NCI-H2029 treated with DMSO at 0.1 percent for 48 hours (cell line): ENCODE data around the gene CEP78.
A peak's percentile ranks its signal among the peaks of the same experiment; 100 is the strongest.
"Not testable (repeated sequence)": the region's sequence is repeated elsewhere in the genome, so short reads cannot be mapped to it uniquely, and the experiment has no call there.

Experiments used
- DNase-seq: peaks from one replicate; lab custom pipeline; 2025; lab: John Stamatoyannopoulos, UW

The CEP78 gene

GRCh38 chr9:78235762-78236550 lies at the start of gene CEP78:
Gene CEP78 (plus strand): TSS chr9:78236075. CDS start chr9:78236351, 276 bp downstream.
- peak; percentile 60 for DNase-seq

DNA sequence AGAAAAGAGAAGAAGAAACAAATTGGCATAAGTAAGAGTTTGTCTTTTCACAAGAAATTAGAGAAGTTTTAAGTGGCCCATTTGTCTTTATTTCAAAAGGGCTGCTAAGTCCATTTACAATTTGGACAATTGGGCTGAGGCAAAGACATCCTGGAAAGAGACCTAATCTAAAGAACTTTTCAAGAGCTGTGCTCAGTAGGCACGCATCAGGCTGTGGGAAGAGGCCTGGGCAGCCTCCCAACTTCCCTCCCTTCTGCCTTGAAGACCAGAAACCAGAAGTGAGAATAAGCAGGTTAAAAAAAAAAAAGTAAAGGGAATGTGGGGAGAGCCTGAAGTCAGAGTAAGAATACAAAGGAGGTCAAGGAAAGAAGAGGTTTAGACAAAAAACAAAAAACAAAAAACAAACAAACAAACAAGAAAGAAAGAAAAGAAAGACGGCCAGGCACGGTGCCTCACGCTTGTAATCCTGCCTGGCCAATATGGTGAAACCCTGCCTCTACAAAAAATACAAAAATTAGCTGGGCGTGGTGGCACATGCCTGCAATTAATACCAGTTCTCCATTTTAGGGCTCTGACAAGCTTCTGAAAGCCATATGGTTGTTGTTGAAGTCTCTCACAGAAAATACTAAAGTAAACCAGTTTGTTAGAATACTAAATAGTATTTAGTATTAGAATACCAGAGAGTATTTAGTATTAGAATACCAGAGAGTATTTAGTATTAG lies 48.0 kb upstream of the CEP78 start:
- no peak for DNase-seq

GRCh38 chr9:78188594-78188993 lies 47.3 kb upstream of the CEP78 start:
- no peak for DNase-seq

GRCh38 chr9:78189001-78189400 lies 46.9 kb upstream of the CEP78 start:
- no peak for DNase-seq

DNA sequence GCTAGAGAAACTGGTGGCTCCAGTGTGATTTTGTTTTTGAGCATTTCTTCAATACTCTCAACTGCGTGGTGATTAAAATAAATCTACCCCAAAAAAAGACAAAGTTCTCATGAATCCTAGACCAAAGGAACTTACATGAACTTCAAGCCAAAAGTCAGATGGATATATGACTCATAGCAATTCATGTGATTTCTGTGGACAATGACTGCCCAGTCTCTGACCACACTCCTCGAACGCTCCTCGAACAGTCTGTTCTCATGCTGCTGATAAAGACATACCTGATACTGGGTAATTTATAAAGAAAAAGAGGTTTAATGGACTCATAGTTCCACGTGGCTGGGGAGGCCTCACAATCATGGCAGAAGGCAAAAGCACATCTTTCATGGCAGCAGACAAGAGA lies 46.4 kb upstream of the CEP78 start:
- no peak for DNase-seq

GRCh38 chr9:78191931-78192330 lies 43.9 kb upstream of the CEP78 start:
- DNase-seq, result no peak

- DNase-seq, result no peak
Observed at GRCh38 chr9:78196258-78196657, 39.6 kb upstream of the CEP78 start.

DNA sequence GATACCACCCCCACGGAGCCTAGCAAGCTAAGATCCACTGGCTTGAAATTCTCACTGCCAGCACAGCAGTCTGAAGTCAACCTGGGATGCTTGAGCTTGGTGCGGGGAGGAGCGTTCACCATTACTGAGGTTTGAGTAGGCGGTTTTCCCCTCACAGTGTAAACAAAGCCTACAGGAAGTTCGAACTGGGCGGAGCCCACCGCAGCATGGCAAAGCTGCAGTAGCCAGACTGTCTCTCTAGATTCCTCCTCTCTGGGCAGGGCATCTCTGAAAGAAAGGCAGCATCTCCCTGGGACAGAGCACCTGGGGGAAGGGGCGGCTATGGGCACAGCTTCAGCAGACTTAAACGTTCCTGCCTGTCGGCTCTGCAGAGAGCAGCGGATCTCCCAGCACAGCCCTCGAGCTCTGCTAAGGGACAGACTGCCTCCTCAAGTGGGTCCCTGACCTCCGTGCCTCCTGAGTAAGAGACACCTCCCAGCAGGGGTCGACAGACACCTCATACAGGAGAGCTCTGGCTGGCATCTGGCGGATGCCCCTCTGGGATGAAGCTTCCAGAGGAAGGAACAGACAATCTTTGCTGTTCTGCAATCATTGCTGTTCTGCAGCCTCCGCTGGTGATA lies 34.6 kb upstream of the CEP78 start:
- not testable (repeated sequence) for DNase-seq

DNA sequence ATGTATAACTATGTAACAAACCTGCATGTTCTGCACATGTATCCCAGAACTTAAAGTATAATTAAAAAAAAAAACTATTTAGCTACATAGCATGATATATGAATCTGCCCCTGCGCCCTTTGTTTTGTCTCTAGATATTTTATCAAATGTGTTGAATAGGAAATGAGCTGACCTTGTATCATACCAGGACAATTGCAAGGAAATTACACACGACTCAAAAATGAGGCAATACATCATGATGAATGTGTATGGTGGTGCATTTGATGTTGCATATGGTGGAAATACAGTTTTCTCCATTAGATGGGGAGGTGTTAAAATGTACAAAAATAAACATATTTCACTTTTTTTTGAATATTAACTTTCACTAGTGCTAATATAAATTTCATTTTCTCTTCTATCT lies 28.6 kb upstream of the CEP78 start:
- no peak for DNase-seq

- no peak for DNase-seq
Observed at GRCh38 chr9:78207901-78208300, 28.0 kb upstream of the CEP78 start.

- no peak for DNase-seq
Observed at GRCh38 chr9:78209127-78209526, 26.7 kb upstream of the CEP78 start.

DNA sequence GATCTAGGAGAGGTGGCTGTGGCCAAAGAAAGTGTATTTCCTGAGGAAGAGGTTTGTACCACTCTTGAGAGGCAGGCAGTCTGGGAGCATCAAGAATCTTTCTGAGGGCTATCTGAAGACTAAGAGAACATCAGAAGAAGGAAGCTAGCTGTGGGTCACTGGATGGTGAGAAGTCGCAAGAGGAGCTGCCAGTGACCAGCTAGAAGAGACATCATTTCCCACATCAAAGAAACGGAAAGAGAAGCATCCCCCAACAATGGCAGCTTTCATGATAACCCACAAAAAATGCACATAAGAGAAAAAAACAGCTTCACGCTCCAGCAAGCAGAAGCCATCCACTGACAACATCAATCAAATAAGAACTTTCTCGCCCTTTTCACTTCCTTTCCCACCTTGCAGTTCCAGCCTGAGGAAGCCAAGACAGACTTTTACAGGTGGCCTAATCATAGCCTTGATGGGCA lies 25.0 kb upstream of the CEP78 start:
- no peak for DNase-seq

- DNase-seq, result no peak
Observed at GRCh38 chr9:78212868-78213267, 23.0 kb upstream of the CEP78 start.

DNA sequence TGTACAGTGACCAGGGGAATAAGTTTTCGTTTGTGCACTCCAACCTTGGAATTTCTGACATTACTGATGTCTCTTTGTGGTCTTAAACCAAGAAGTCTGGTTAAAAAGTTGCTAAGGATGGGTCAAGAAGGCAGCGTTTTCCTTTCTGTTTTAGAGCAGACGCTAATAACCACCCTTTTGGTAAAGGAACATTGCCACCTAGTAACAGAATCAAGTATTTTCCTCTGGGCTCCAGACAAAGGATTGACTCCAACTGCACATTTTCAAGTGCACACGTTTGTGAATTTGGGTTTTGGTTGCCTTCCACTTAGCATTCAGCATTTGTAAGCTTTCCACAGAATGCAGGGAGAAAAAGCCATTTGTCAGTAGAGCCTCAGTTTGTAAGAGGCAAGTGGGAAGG lies 22.2 kb upstream of the CEP78 start:
- DNase-seq, result no peak

- no peak for DNase-seq
Observed at GRCh38 chr9:78214492-78214891, 21.4 kb upstream of the CEP78 start.

GRCh38 chr9:78215706-78216105 lies 20.2 kb upstream of the CEP78 start:
- no peak for DNase-seq

- no peak for DNase-seq
Observed at GRCh38 chr9:78218890-78219289, 17.0 kb upstream of the CEP78 start.

GRCh38 chr9:78221425-78221824 lies 14.4 kb upstream of the CEP78 start:
- DNase-seq, result no peak

DNA sequence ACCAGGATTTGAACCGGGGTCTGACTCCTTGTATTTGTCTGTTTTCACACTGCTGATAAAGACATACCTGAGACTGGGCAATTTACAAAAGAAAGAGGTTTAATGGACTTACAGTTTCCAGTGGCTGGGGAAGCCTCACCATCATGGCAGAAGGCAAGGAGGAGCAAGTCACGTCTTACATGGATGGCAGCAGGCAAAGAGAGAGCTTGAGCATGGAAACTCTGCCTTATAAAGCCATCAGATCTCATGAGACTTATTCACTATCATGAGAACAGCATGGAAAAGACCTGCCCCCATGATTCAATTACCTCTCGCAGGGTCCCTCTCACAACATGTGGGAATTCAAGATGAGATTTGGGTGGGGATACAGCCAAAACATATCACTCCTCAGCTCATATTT lies 14.0 kb upstream of the CEP78 start:
- DNase-seq, result not testable (repeated sequence)

GRCh38 chr9:78230761-78231160 lies 5.1 kb upstream of the CEP78 start:
- DNase-seq, result no peak

DNA sequence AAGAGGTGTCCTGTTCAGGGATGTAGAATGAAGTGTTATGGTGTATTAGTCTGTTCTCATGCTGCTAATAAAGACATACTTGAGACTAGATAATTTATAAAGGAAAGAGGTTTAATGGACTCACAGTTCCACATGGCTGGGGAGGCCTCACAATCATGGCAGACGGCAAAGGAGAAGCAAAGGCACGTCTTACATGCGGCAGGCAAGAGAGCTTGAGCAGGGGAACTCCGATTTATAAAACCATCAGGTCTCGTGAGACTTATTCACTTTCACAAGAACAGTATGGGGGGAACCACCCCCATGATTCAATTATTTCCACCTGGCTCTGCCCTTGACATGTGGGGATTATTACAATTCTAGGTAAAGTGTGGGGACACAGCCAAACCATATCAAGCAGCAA lies 3.4 kb upstream of the CEP78 start:
- DNase-seq, result not testable (repeated sequence)

DNA sequence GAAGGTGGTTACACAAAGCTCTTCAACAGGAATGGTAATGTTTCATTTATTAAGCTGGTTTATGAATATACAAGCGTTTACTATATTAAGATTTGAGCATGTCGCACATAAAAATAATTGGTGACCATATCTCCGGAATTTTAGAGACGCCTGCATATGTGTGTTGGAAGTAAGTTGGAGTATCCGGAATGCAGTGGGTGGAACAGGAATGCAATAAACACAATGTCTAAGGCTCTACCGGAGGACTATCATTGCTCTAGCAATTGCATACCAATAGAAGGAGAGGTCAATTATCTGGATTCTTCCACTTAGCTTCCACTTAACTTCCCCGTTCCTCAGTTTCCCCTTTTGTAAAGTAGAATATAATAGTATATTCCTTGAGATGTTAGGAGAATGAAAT lies 1.1 kb upstream of the CEP78 start:
- DNase-seq, result no peak

DNA sequence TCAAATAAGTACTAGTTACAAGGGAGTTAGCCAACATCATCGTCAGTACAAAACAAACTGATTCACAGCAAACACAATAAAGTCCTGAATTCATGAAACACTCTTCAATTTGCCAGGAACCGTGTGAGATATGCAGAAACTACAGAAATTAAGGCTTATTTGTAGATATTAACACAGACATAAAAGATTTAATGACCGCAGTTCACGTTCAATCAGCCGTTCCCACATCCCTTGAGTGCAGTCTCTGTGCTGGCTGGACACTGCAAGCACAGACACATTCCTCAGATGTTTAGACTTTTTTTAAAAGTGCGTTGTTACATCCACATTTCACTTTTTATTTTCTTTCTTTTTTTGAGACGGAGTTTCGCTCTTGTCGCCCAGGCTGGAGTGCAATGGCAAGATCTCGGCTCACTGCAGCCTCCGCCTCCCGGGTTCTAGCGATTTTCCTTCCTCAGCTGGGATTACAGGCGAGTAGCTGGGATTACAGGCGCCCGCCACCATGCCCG lies 566 bp upstream of the CEP78 start:
- no peak for DNase-seq
